HG03442 (cell line): ENCODE measurements around the gene MITF.

Experiments
- ATAC-seq: cut with Tn5 transposase; IDR thresholded peaks from one replicate; pipeline ENCODE4 v1.9.1; 2021; ENCODE audit warnings: mild to moderate bottlenecking, moderate library complexity; ENCODE audit not compliant: unreplicated experiment

The MITF gene

DNA sequence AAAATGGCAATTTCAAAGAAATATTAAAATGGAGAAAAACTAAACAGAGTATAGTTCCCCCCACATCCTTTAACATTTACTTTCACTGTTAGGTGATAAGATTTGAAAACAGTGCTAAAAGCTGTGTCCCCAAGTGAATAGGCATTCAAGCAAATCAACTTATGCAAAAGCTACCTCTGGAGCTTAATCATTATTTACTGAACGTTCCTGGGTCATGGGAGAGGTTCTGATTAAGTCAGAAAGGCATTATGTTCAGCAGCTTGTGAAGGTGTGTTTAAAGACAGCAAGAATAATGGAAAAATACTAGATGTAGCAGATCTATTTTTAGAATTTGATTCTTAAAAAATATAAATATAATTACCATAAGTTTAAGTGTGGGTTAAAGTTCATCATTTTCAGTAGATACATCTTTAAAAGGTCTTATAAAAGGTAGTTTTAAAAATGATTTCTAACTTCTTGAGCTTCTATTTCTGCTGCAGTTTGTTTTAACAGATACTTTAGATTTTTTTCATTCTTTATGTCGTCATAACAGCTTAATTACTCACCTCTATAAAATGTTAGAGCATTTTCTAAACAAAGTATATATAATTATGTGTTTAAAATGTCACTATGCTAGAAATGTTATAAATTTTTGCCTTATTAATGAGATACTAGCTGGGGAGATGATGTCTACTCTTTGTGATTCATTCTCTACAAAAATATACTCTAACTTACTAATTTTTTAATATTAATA, 127.9 kb downstream of the MITF start:
- ATAC-seq: no peak

- ATAC-seq: no peak
These were observed 128.8 kb downstream of the MITF start for GRCh38 chr3:69867941-69868505.

GRCh38 chr3:69868841-69869420, 129.7 kb downstream of the MITF start:
- no peak for ATAC-seq

GRCh38 chr3:69869643-69870042, 130.4 kb downstream of the MITF start:
- ATAC-seq: no peak

DNA sequence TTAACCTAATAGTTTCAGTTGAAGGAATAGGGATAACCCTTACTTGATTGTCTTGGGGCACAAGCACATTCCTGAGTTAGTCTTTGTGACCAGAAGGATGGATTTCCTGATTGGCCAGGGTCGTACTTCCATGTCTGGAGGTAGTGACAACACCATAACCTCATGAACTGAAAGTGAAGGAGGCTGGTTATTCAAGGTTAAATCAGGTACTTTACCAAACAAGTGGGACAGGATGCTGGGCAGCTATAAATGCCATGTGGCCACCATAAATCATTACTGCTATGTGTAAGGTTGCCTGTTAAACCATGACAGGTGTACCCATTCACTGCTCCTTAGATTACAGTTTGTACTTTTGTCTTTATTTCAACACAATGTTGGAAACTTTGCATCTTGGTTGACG, 132.0 kb downstream of the MITF start:
- no peak for ATAC-seq

- ATAC-seq: no peak
These were observed 132.6 kb downstream of the MITF start for GRCh38 chr3:69871868-69872267.

DNA sequence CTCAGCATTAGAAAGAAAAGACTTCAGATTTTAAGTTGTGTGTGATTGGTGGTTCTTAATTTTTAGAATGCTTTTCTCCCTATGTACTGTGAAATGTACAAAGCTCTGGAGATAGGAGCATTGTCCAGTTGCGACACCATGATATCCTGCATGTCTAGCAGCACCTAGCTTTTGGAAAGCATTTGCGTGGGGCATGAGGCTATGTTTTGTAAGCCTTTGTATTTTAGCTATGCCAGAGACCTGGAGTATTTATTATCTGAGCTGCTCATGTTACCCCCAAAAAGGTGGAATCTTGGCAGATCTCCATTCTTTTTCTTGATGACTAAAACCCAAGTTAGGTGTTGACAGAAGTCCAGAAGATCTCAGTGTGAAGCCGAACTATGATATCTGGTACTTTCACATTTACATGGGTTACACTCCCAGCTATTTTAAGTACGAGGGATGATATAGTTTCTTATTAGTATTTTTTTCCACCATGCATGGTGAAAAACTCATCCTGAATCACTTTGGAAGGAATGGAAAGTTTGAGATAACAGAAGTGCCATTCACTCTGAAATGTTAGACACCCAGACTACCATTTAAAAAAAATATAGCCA, 133.6 kb downstream of the MITF start:
- no peak for ATAC-seq

GRCh38 chr3:69876073-69876472, 136.8 kb downstream of the MITF start:
- ATAC-seq: no peak

- ATAC-seq: no peak
These were observed 139.0 kb downstream of the MITF start for GRCh38 chr3:69878254-69878653.

DNA sequence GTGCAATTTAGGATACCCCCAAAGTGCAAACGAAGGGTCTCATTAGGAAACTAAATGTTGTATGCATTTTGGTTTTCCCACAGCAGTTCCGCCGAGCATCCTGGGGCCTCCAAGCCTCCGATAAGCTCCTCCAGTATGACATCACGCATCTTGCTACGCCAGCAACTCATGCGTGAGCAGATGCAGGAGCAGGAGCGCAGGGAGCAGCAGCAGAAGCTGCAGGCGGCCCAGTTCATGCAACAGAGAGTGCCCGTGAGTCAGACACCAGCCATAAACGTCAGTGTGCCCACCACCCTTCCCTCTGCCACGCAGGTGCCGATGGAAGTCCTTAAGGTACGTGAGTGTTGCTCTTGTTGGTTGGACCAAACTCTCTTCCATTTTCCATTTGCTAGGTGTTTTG, 139.8 kb downstream of the MITF start:
- no peak for ATAC-seq

DNA sequence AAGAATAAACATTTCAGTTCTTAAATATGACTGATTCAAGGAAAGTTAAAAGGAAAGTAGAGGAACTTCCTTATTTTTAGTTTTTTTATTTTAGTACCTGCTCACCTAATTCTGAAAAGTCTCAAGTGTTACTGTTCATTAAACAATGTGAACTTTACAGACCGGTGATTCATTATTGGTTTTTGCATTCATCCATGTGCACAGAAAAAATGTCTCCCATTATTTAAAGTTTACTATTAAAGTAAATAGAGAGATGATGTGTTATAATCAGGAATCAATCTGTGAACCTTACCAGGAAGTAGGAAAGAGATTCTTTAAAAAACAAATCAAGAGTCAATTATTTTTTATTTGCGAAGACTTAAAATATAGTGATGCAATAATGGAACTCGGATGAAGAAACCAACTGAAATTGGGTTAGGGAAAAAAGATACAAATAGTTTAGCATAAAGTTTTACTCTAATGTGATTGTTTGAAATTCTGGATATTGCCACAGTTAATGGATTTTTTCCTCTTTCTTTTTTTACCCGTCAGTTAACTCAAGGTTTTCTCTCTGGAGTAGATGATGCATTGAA, 140.9 kb downstream of the MITF start:
- no peak for ATAC-seq

DNA sequence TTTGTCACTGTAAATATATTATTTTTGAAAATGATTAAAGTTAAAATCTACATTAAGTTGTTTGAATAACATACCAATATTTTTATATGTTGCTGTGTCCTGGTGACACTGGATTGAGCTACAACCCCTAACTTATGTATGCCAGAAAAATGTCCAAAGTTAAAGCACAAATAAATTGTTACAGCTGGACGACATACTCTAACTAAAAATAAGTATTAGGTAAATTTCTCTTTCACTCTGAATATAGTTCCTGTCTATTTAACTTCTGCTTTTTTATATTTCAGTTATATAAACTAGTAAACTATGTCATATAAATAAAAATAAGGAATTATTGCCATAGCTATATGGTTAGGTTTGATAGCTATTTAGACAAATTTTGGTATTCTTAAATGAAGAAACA, 141.8 kb downstream of the MITF start:
- no peak for ATAC-seq

GRCh38 chr3:69881756-69882428, 142.6 kb downstream of the MITF start:
- ATAC-seq: no peak

- no peak for ATAC-seq
These were observed 143.3 kb downstream of the MITF start for GRCh38 chr3:69882560-69882959.

DNA sequence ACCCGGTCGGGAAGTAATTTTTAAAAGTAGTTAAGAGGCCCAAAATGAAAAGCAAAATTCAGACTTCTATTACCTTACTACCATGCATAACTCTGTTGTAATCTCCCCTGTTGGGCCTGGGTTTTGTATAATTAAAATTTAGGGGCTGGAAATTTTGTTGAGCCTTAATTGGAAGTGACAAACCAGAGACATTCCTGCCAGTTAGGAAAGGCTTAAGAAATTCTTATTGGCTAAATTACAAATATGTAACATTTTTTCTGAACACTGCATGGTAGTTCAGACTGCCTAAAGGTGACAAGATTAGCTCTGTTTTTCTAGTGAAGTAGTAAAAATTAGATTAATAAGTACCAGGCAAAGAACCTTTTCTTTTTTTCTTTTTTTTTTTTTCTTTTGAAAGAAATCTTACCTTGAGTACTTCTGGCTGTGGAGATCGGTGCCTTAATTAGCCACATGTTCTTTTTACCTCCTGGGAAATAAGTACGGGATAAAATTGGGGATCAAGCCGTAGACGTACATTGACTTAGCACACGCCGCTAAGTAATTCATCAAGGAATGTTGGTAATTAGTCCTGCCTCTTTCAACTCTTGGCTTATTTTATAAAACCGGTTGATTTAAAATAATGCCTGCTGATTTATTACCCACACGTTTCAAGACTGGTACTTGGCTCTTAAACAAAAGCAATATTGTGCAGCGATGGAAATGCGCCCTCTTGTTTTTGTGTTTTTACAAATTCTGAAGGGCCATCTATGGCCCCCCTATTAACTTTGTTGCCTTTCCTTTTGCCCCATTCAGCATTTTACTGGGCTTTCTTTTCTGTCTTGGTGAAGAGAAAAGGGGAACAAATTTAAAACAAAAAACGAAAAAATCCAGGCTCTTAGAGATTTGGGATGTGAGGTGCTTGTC, 149.0 kb downstream of the MITF start:
- ATAC-seq: no peak

GRCh38 chr3:69888943-69889315, 149.7 kb downstream of the MITF start:
- no peak for ATAC-seq

- ATAC-seq: no peak
These were observed 150.8 kb downstream of the MITF start for GRCh38 chr3:69890084-69890483.

DNA sequence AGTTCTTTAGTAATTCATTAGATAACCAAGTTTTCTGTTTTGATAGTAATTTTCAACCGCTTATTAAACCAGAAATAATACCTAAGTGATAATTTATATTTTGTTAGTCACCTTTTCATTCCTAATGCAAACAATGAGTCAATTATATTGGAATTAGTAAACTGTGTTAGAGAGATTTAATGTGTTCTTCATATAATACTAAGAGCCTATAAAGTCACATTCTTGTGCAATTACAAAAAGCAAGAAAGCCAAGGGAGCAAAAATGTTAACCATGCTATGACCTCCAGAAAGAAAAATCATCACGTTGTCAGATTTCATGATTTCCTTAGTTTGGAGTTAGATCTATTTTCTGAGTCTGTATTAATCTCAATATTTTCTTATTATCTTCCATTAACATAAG, 151.4 kb downstream of the MITF start:
- no peak for ATAC-seq

DNA sequence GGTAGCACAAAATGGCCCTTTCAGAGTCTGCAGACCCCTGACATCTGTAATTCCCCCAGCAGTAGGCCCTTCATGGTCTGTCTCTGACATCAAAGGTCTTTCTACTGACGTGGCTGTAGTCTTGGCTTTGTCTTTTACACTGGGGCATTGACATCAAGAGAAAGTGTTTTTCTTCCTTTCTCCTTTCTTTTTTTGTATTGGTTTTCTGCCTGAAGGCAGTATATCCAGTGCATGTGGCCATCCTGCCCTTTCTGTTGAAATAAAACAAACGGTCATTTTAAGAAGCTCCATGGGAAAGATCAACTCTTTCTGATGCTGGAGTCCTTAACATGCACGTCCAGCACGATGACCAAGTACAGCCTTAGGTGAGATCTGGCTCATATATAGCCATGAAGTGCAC, 153.4 kb downstream of the MITF start:
- no peak for ATAC-seq

DNA sequence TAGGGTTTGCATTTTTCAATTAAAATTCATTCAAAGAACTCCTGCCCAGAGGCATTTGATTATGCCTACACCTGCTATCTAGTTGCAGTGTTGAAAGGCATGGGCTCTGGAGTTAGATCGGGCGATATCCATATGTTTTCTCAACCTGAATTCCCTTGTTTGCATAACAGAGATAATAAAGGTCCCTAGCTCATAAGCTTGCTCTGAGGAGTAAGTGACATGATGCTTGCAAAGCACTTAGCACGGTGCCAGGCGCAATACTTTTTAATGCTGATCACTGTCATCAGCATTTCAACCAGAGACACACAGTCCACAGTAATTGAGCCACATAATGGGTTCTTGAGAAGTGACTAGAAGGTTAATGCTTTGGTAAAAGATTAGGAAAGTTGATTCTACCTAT, 154.0 kb downstream of the MITF start:
- ATAC-seq: no peak
